Breast epithelium (tissue), 4 donors: ENCODE data around the gene NEK3. TPM values are rescaled to one million over a fixed set of nuclear protein-coding genes. Genes with fewer than 3 reads are reported as not detected.
"Not testable (repeated sequence)": the region's sequence is repeated elsewhere in the genome, so short reads cannot be mapped to it uniquely, and the experiment has no call there.

ENCODE experiments used
- DNase-seq, 2 donors: peaks; one replicate each; pipeline ENCODE4 v3.0.0-alpha.2; 2019; ENCODE audit warnings: low spot score in 2 of 2
- H3K27ac ChIP-seq, 2 donors: fragments of 200-600 bp; sonication (generic) in 1 of 2; one replicate each; pipeline ENCODE4 v1.5.1; 2016 to 2019; ENCODE audit warnings: mild to moderate bottlenecking in 1 of 2
- H3K27me3 ChIP-seq, 2 donors: fragments of 200-600 bp; sonication (generic) in 1 of 2; one replicate each; pipeline versions ENCODE4 v1.5.1 to v1.6.0; 2017 to 2019; ENCODE audit warnings: control low read depth in 1 of 2, mild to moderate bottlenecking in 1 of 2
- H3K36me3 ChIP-seq: fragments of 200-600 bp; one replicate; pipeline ENCODE4 v1.5.1; 2019
- H3K4me1 ChIP-seq, 2 donors: fragments of 200-600 bp; sonication (generic); one replicate each; pipeline ENCODE4 v1.5.1; 2016 to 2019; ENCODE audit warnings: control low read depth in 1 of 2
- H3K4me3 ChIP-seq, 3 donors: fragments of 200-600 bp; sonication (generic); 1 replicate in 2 of 3; 2 replicates in 1 of 3; pipeline ENCODE4 v1.5.1; 2016 to 2019; ENCODE audit warnings: mild to moderate bottlenecking in 3 of 3, moderate library complexity in 2 of 3
- H3K9me3 ChIP-seq, 2 donors: fragments of 200-600 bp; sonication (generic) in 1 of 2; one replicate each; pipeline ENCODE4 v1.5.1; 2016 to 2019; ENCODE audit warnings: control low read depth in 1 of 2
- POLR2A ChIP-seq: fragments of 450-650 bp; IDR thresholded peaks from one replicate; pipeline ENCODE4 v1.6.1; 2016; ENCODE audit warnings: antibody characterized with exemption, mild to moderate bottlenecking, moderate library complexity
- POLR2AphosphoS5 ChIP-seq, 3 donors: sonication (generic); formaldehyde crosslinking; IDR thresholded peaks; one replicate each; pipeline ENCODE4 v1.6.1; 2017; ENCODE audit warnings: antibody characterized with exemption in 3 of 3
- intact Hi-C: fragments of 100-400 bp; cut with DNase I; formaldehyde crosslinking; loops from one replicate; pipeline ENCODE4 v1.15.1; 2023; ENCODE audit warnings: low total_unique reads
- total RNA-seq, 3 donors: library from RNA; depleted of rRNA; stranded (reverse); fragments of >200 nt; gene quantifications; one replicate each; pipeline ENCODE4 v1.1.0, GENCODE V29; 2016
- TF ChIP-seq, protein P1 (sequence below), 3 donors: fragments of 450-650 bp; IDR thresholded peaks; one replicate each; pipeline ENCODE4 v1.5.1; 2016 to 2017; ENCODE audit warnings: antibody characterized with exemption in 3 of 3, mild to moderate bottlenecking in 3 of 3, moderate library complexity in 3 of 3

NEK3 gene
- total RNA-seq, 3 donors from 2014 or later = 12.5 to 16.8 (median 16.7) TPM

DNA sequence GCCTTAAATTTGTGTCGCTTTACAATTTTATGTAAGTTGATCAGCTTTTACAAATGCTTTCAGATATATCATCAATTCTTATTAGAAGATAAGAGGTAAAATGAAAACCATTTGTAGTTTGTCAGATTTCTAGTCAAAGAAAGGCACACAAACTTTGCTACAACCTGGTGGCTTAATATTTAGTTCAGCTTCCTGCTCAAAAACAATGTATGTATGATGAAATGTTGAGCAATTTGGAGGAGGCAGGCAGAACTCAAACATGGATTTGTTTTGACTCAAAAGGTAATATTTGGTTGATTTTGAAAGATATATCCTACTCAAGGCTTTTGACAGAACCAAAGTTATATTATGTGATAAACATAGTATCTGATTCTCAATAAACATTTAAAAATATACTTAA lies 54.8 kb downstream of the NEK3 start:
- DNase-seq = no peak
- Histone ChIP-seq H3K4me1 (no peaks in the 10 kb centered on the region), H3K36me3 (no peaks in the 10 kb centered on the region), H3K4me3 (no peak overlapping the region), H3K27ac (no peak overlapping the region), H3K27me3 (no peaks in the 10 kb centered on the region), H3K9me3 (no peaks in the 10 kb centered on the region)
- intact Hi-C loops = no loop called here
- TF ChIP-seq, protein P1, sequence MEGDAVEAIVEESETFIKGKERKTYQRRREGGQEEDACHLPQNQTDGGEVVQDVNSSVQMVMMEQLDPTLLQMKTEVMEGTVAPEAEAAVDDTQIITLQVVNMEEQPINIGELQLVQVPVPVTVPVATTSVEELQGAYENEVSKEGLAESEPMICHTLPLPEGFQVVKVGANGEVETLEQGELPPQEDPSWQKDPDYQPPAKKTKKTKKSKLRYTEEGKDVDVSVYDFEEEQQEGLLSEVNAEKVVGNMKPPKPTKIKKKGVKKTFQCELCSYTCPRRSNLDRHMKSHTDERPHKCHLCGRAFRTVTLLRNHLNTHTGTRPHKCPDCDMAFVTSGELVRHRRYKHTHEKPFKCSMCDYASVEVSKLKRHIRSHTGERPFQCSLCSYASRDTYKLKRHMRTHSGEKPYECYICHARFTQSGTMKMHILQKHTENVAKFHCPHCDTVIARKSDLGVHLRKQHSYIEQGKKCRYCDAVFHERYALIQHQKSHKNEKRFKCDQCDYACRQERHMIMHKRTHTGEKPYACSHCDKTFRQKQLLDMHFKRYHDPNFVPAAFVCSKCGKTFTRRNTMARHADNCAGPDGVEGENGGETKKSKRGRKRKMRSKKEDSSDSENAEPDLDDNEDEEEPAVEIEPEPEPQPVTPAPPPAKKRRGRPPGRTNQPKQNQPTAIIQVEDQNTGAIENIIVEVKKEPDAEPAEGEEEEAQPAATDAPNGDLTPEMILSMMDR (IDR thresholded peaks at IDR 0.05) = no peak
- TF ChIP-seq POLR2AphosphoS5 (IDR thresholded peaks at IDR 0.05) = no peak
- no peak for TF ChIP-seq POLR2A

DNA sequence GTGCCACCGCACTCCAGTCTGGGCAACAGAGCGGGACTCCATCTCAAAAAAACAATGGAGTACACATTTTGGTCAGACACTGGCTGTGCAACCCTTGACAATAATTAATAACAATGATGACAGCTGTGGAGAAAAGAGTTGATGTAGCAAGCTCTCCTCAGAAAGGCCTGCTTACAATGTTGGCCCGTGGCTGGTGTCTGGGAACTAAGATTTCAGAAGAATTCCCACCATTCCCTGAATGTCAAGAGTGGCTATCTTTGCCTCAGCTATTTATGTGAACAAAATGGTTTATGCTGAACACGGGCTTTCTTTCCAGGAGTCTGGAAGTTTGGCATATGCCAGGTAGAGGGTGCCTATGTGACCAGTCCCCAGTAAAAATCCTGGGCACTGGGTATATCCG lies 56.0 kb downstream of the NEK3 start:
- Histone ChIP-seq H3K4me1 (no peaks in the 10 kb centered on the region), H3K36me3 (no peaks in the 10 kb centered on the region), H3K9me3 (no peaks in the 10 kb centered on the region), H3K27me3 (no peaks in the 10 kb centered on the region), H3K27ac (no peak overlapping the region), H3K4me3 (no peak overlapping the region)
- DNase-seq = no peak
- TF ChIP-seq POLR2A (no peak), POLR2AphosphoS5 (IDR thresholded peaks at IDR 0.05) (no peak)
- TF ChIP-seq, protein P1 (IDR thresholded peaks at IDR 0.05) = no peak
- intact Hi-C loops = no loop called here

DNA sequence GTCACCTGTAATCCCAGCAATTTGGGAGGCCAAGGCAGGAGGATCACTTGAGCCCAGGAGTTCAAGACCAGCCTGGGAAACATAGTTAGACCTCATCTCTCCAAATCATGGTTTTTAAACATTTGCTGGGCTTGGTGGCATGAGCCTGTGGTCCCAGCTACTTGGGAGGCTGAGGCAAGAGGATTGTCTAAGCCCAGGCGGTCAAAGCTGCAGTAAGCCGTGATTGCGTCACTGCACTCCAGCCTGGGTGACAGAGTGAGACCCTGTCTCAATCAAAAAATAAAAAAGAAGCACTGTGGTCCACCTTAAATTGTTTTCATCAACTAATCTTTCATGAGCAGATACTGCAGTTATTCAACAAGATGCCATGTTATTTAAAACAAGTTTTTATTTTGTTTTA lies 57.0 kb downstream of the NEK3 start:
- H3K36me3 ChIP-seq, DNase-seq, H3K4me1 ChIP-seq, H3K9me3 ChIP-seq, intact Hi-C loops, H3K27ac ChIP-seq, H3K27me3 ChIP-seq, H3K4me3 ChIP-seq: not testable (repeated sequence)

DNA sequence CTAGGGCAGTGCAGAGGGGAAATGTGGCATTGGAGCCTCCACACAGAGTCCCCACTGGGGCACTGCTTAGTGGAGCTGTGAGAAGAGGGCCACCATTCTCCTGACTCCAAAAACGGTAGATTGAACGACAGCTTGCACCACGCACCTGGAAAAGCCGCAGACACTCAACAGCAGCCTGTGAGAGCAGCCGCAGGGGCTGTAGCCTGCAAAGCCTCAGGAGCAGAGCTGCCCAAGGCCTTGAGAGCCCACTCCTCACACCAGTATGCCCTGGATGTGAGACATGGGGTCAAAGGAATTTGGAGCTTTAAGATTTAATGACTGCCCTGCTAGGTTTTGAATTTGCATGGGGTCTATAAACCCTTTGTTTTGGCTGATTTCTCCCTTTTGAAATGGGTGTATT lies 62.2 kb downstream of the NEK3 start:
- no peak for TF ChIP-seq POLR2AphosphoS5 (IDR thresholded peaks at IDR 0.05)
- TF ChIP-seq, protein P1 (IDR thresholded peaks at IDR 0.05) = no peak
- no peak for TF ChIP-seq POLR2A
- intact Hi-C loops = no loop called here
- Histone ChIP-seq H3K27me3 (no peaks in the 10 kb centered on the region), H3K27ac (no peak overlapping the region), H3K4me1 (no peaks in the 10 kb centered on the region), H3K36me3 (no peaks in the 10 kb centered on the region), H3K4me3 (no peak overlapping the region), H3K9me3 (no peaks in the 10 kb centered on the region)
- no peak for DNase-seq

DNA sequence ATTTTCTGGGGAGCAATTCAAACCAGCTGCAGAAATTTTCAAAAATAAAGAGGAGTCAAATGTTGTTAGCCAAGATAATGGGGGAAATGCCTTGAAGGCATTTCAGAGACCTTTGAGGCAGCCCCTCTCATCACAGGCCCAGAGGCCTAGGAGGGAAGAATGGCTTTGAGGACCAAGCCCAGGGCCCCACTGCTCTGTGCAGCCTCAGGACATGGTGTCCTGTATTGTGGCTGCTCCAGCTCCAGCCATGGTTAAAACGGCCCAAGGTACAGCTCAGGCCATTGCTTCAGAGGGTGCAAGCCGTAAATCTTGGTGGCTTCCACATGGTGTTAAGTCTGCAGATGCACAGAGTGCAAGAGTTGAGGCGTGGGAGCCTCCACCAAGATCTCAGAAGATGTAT lies 62.6 kb downstream of the NEK3 start:
- no peaks in the 10 kb centered on the region for H3K9me3 ChIP-seq
- no peaks in the 10 kb centered on the region for H3K4me1 ChIP-seq
- no peaks in the 10 kb centered on the region for H3K36me3 ChIP-seq
- H3K27me3 ChIP-seq = no peaks in the 10 kb centered on the region
- TF ChIP-seq, protein P1 (IDR thresholded peaks at IDR 0.05) = no peak
- no peak for TF ChIP-seq POLR2AphosphoS5 (IDR thresholded peaks at IDR 0.05)
- no peak for TF ChIP-seq POLR2A
- no peak overlapping the region for H3K4me3 ChIP-seq
- intact Hi-C loops = no loop called here
- no peak overlapping the region for H3K27ac ChIP-seq
- no peak for DNase-seq

DNA sequence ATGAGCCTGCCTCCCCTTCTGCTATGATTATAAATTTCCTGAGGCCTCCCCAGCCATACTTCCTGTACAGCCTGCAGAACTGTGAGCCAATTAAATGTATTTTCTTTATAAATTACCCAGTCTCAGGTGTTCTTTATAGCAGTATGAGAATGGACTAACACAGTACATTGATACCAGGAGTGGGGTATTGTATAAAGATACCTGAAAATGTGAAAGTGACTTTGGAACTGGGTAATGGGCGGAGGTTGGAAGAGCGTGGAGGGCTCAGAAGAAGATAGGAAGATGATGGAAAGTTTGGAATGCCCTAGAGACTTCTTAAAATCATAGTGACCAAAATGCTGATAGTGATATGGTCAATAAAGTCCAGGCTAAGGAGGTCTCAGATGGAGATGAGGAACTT lies 63.3 kb downstream of the NEK3 start:
- Histone ChIP-seq H3K27ac (no peak overlapping the region), H3K4me3 (no peak overlapping the region), H3K9me3 (no peaks in the 10 kb centered on the region), H3K4me1 (no peaks in the 10 kb centered on the region), H3K36me3 (no peaks in the 10 kb centered on the region), H3K27me3 (no peaks in the 10 kb centered on the region)
- no peak for DNase-seq
- intact Hi-C loops = no loop called here
- TF ChIP-seq POLR2A (no peak), POLR2AphosphoS5 (IDR thresholded peaks at IDR 0.05) (no peak)
- TF ChIP-seq, protein P1 (IDR thresholded peaks at IDR 0.05) = no peak
